Renal cortex interstitium (tissue), 15 donors: ENCODE measurements around the gene ASPA. TPM values are rescaled to one million over a fixed set of nuclear protein-coding genes. Genes with fewer than 3 reads are reported as not detected.
"Not testable (repeated sequence)": the region's sequence is repeated elsewhere in the genome, so short reads cannot be mapped to it uniquely, and the experiment has no call there.

Experiments
- DNase-seq, 11 donors: peaks; one replicate each; pipeline ENCODE4 v3.0.0-alpha.2; 2013; ENCODE audit warnings: low read depth in 9 of 11, low spot score in 4 of 11; ENCODE audit errors: extremely low read depth in 1 of 11
- long read RNA-seq, 16 experiments: transcript quantifications; one replicate each; lab custom pipeline, GENCODE V29; 2026
- polyA plus RNA-seq, 3 donors: library from polyadenylated mRNA; unstranded; fragments of 120-200 nt; gene quantifications; one replicate each; pipeline ENCODE4 v1.2.1, GENCODE V29; 2013; ENCODE audit not compliant: insufficient read length in 3 of 3

ASPA gene
- polyA plus RNA-seq = 10 to 100 TPM; 20.8 to 31.7 (median 27.2) TPM
- long read RNA-seq, donor 1, full-length matches to known transcripts = 2 of 2 reads
- long read RNA-seq, donor 1, partial matches to known transcripts = 0 of 2 reads
- long read RNA-seq, donor 1, other reads (novel, unspliced or antisense) = 0 of 2 reads
- long read RNA-seq, donor 2, full-length matches to known transcripts = 2 of 2 reads
- long read RNA-seq, donor 2, partial matches to known transcripts = 0 of 2 reads
- long read RNA-seq, donor 2, other reads (novel, unspliced or antisense) = 0 of 2 reads
- long read RNA-seq, donor 3, full-length matches to known transcripts = 3 of 3 reads
- long read RNA-seq, donor 3, partial matches to known transcripts = 0 of 3 reads
- long read RNA-seq, donor 3, other reads (novel, unspliced or antisense) = 0 of 3 reads
- long read RNA-seq, donor 4, full-length matches to known transcripts = 2 of 2 reads
- long read RNA-seq, donor 4, partial matches to known transcripts = 0 of 2 reads
- long read RNA-seq, donor 4, other reads (novel, unspliced or antisense) = 0 of 2 reads
- long read RNA-seq, donor 5 = 0 reads
- long read RNA-seq, donor 6, full-length matches to known transcripts = 5 of 5 reads
- long read RNA-seq, donor 6, partial matches to known transcripts = 0 of 5 reads
- long read RNA-seq, donor 6, other reads (novel, unspliced or antisense) = 0 of 5 reads
- long read RNA-seq, donor 7 = 0 reads
- long read RNA-seq, donor 8 = 0 reads
- long read RNA-seq, donor 9, full-length matches to known transcripts = 2 of 2 reads
- long read RNA-seq, donor 9, partial matches to known transcripts = 0 of 2 reads
- long read RNA-seq, donor 9, other reads (novel, unspliced or antisense) = 0 of 2 reads
- long read RNA-seq, donor 10, full-length matches to known transcripts = 2 of 2 reads
- long read RNA-seq, donor 10, partial matches to known transcripts = 0 of 2 reads
- long read RNA-seq, donor 10, other reads (novel, unspliced or antisense) = 0 of 2 reads
- long read RNA-seq, donor 11 = 0 reads
- long read RNA-seq, donor 12, full-length matches to known transcripts = 2 of 2 reads
- long read RNA-seq, donor 12, partial matches to known transcripts = 0 of 2 reads
- long read RNA-seq, donor 12, other reads (novel, unspliced or antisense) = 0 of 2 reads
- long read RNA-seq, donor 13 = 0 reads
- long read RNA-seq, donor 14, full-length matches to known transcripts = 3 of 3 reads
- long read RNA-seq, donor 14, partial matches to known transcripts = 0 of 3 reads
- long read RNA-seq, donor 14, other reads (novel, unspliced or antisense) = 0 of 3 reads
- long read RNA-seq, donor 15, full-length matches to known transcripts = 2 of 2 reads
- long read RNA-seq, donor 15, partial matches to known transcripts = 0 of 2 reads
- long read RNA-seq, donor 15, other reads (novel, unspliced or antisense) = 0 of 2 reads
- long read RNA-seq, donor 16, full-length matches to known transcripts = 6 of 29 reads
- long read RNA-seq, donor 16, partial matches to known transcripts = 23 of 29 reads
- long read RNA-seq, donor 16, other reads (novel, unspliced or antisense) = 0 of 29 reads

DNA sequence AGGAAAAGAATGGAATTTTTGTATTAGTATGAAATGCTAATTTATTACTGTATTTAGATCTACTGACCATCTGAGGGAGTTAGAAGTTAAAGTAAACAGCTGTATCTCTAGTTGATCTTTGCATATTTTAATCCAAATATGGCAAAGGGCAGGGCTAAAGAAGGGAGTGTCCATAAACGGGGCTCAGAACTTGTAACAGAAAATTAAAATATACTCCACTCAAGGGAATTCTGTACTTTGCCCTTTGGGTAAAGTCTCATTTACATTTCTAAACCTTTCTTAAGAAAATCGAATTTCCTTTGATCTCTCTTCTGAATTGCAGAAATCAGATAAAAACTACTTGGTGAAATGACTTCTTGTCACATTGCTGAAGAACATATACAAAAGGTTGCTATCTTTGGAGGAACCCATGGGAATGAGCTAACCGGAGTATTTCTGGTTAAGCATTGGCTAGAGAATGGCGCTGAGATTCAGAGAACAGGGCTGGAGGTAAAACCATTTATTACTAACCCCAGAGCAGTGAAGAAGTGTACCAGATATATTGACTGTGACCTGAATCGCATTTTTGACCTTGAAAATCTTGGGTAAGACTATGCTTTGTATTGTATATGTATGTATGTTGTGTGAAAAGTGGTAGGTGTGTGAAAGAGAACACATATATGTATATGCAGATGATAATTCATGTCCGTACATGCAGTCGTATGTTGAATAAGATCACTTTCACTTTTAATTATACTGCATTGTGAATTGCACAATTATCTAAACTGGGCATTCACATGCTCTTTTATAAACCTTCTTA lies at the start of gene ASPA:
Gene ASPA (plus strand): TSS at position 186 of the 799 bp plus-strand sequence. CDS start 163 bp downstream, at position 349.
- DNase-seq = peak in 2 of 11 donors; percentile 29 to 40

GRCh38 chr17:3433215-3433614 lies 42.6 kb upstream of the ASPA start:
- DNase-seq = peak in 2 of 11 donors; percentile 4

- no peak for DNase-seq
Observed at GRCh38 chr17:3433741-3434140, 42.1 kb upstream of the ASPA start, which contains the start of gene OR1E2. OR1E2 (minus strand) TSS chr17:3433841; CDS start chr17:3433841, 0 bp downstream.

DNA sequence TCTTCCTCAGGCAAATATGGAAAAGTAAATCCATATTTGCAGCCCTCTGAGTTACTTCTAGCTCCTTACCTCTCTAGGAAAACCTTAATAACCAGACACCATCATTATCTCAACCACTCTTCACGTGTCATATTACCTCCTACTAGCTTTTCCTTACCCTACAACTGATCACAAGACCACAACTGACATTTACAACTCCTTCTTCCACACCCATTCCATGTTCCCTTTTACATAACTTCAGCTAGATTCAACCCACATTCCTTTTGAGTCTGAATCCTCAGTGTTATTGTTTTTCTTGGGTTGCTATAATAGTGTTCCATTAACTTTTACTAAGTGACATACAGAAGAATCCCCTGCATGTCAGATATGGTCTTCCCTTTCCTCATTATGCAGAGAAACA lies 37.4 kb upstream of the ASPA start:
- no peak for DNase-seq

DNA sequence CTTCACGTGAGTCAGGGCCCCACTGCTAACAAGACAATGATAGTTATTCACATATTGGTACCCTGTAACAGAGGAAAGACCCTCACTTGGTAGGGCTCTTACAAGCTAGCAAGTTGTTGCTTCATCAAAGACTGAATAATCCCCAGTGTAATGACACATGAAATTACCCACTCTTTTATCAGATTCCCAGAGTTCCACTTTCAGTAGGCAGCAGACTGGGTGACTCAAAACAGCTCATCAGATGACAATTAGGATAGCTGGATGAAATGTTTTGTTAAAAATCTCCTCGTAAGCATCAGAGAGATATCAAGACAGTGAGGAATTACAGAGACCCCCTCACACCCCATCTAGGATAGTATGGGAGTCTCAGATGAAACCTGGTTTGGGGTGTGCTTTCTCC lies 35.3 kb upstream of the ASPA start:
- DNase-seq = no peak

DNA sequence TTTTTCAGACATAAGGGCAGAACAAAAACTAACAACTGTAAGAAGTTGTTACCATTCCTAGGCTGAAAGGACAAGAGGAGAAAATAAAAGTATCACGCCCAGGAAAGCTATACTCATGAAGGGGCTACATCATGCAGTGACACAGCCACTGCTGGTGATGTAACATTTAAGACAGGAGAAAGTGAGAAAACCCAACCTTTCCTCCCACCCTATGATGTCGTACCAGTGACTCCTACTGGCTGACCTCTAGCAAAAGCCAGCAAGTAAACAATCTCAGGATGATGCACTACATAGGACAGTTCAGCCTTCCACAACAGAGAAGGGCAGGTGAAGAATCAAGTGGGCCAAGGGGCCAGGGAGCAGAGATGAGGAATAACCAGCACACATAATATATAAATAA lies 28.2 kb upstream of the ASPA start:
- no peak for DNase-seq

- DNase-seq = no peak
Observed at GRCh38 chr17:3448059-3448665, 27.6 kb upstream of the ASPA start.

DNA sequence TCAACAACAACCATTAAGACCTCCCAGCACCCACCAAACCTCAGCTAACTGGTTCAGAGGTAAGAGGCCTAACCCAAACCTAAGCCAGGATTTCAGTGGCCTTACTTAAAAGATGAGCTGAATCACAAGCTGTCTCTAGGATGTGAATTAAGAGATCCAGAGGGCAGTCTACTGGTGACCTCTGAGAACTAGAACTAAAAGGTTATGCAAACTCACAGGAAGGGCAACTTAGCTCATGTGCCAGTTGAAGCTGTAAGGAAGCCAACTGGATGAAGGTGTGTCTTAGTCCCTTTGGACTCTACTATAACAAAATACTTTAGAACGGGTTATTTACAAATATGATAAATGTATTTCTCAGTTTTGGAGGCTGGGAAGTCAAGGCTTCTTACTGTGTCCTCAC lies 9.4 kb upstream of the ASPA start:
- DNase-seq = not testable (repeated sequence)

- no peak for DNase-seq
Observed at GRCh38 chr17:3469529-3469928, 6.3 kb upstream of the ASPA start.

DNA sequence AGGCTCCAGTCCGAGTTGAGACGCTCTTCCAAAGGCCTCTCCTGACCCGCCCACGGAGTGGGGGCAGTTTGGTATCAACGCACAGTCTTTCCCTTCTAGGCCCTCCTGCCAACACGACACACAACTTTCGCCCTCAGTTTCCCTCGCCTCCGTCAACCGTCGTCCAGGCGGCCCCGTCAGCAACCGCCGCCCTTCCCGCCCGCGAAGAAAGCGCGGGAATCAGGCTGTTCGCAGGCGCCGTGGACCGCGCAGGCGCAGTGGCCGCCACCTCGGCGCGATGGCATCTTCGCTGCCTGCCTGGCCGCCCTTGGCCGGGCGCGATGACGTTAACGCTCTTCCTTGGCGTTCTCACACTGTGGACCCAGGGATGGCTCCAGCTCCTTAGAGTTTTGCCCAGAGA lies 4.2 kb upstream of the ASPA start, which contains the start of gene SPATA22:
Gene SPATA22 (minus strand): TSS at position 221 of the 400 bp plus-strand sequence. CDS start 2,494 bp downstream, outside the sequence.
- DNase-seq = no peak

GRCh38 chr17:3472137-3472536 lies 3.7 kb upstream of the ASPA start:
- DNase-seq = no peak

DNA sequence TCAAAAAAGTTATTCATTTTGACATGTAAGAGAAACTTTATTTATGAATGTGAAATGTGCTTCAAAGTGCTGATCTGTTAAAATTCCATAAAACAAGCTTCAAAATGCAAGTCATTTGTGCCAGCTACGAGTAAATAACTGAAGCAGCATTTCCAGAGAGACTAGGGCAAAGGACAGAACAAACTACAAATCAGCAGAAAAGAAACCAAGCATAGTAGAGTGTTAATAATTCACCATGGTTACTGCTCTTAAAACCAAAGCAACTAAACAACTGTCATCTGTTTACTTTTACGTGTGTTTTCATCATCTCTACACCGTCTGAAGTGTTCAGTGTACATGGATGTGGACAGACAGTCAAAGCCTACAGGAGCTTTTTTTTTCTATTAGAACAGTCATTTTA lies 1.6 kb upstream of the ASPA start:
- peak in 7 of 11 donors; percentile 7 to 64 (median 27) for DNase-seq

DNA sequence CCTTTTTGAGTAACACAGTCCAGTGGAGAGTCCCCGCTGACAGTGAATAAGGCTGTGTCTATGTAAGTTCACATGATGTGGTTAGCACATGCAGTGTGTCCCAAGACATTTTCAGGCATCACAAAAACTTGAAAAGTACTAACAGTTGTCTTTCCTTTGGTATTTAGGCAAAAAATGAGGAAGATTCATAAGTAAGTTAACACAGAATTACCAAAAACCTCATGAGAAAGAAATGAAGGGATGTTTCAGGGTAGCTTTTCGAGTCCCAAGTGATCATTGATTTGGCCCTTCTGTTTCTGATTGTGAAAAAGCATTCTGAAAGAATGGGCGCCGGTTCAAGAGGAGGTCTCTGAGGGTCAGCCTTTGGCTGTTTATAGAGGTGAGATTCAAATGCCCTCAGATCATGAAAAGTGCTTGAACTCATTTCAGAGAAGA lies 529 bp upstream of the ASPA start:
- DNase-seq = no peak

- no peak for DNase-seq
Observed at GRCh38 chr17:3479988-3480387, 4.2 kb downstream of the ASPA start.

GRCh38 chr17:3482852-3483251 lies 7.1 kb downstream of the ASPA start:
- no peak for DNase-seq

- DNase-seq = no peak
Observed at GRCh38 chr17:3485481-3486068, 9.8 kb downstream of the ASPA start.

- no peak for DNase-seq
Observed at GRCh38 chr17:3497101-3497500, 21.3 kb downstream of the ASPA start.
